ENCODE data around the gene ZNF664.

ZNF664 gene

GRCh38 chr12:124027753-124028554 lies 54.9 kb downstream of the ZNF664 start:
- H3K9ac ChIP-seq (ENCODE audit: low read length in 5 of 5), result no peak overlapping the region

GRCh38 chr12:124028555-124028925 lies 55.5 kb downstream of the ZNF664 start:
- H3K4me3 ChIP-seq (ENCODE audit: low read depth in 1 of 5, low read length in 5 of 5), result no peak overlapping the region
- peaks cover 3 to 27% (median 21%) of the 10 kb centered on the region in 5 donors for H3K4me1 ChIP-seq (ENCODE audit: control insufficient read depth in 5 of 5, insufficient read depth in 5 of 5, low read length in 5 of 5)
- H3K27ac ChIP-seq (ENCODE audit: low read depth, low read length), result no peak overlapping the region
- no peaks in the 10 kb centered on the region for H3K9me3 ChIP-seq (ENCODE audit: control insufficient read depth in 5 of 5, low read length in 5 of 5)
- no peaks in the 10 kb centered on the region for H3K27me3 ChIP-seq (ENCODE audit: control insufficient read depth in 5 of 5, insufficient read depth in 4 of 5, low read length in 5 of 5)
- no peak overlapping the region for H3K9ac ChIP-seq (ENCODE audit: low read length in 5 of 5)
- H3K36me3 ChIP-seq (ENCODE audit: control insufficient read depth in 5 of 5, insufficient read depth in 5 of 5, low read length in 5 of 5), result no peaks in the 10 kb centered on the region

More at GRCh38 chr12:124027753-124028554, 54.9 kb downstream of the ZNF664 start:
- Histone ChIP-seq H3K4me1 (ENCODE audit: control insufficient read depth in 5 of 5, insufficient read depth in 5 of 5, low read length in 5 of 5) (peaks cover 3 to 27% (median 21%) of the 10 kb centered on the region in 5 donors), H3K9me3 (ENCODE audit: control insufficient read depth in 5 of 5, low read length in 5 of 5) (no peaks in the 10 kb centered on the region), H3K4me3 (ENCODE audit: low read depth in 1 of 5, low read length in 5 of 5) (no peak overlapping the region), H3K36me3 (ENCODE audit: control insufficient read depth in 5 of 5, insufficient read depth in 5 of 5, low read length in 5 of 5) (no peaks in the 10 kb centered on the region), H3K27me3 (ENCODE audit: control insufficient read depth in 5 of 5, insufficient read depth in 4 of 5, low read length in 5 of 5) (no peaks in the 10 kb centered on the region), H3K27ac (ENCODE audit: low read depth, low read length) (no peak overlapping the region)

GRCh38 chr12:124030008-124030407 lies 57.0 kb downstream of the ZNF664 start:
- no peaks in the 10 kb centered on the region for H3K9me3 ChIP-seq (ENCODE audit: control insufficient read depth in 5 of 5, low read length in 5 of 5)
- H3K27ac ChIP-seq (ENCODE audit: low read depth, low read length), result peak overlapping the region; percentile 59

GRCh38 chr12:124030510-124030909 lies 57.5 kb downstream of the ZNF664 start:
- Histone ChIP-seq H3K4me3 (ENCODE audit: low read depth in 1 of 5, low read length in 5 of 5) (no peak overlapping the region), H3K36me3 (ENCODE audit: control insufficient read depth in 5 of 5, insufficient read depth in 5 of 5, low read length in 5 of 5) (no peaks in the 10 kb centered on the region), H3K4me1 (ENCODE audit: control insufficient read depth in 5 of 5, insufficient read depth in 5 of 5, low read length in 5 of 5) (peaks cover 5 to 16% (median 13%) of the 10 kb centered on the region in 5 donors), H3K27me3 (ENCODE audit: control insufficient read depth in 5 of 5, insufficient read depth in 4 of 5, low read length in 5 of 5) (no peaks in the 10 kb centered on the region), H3K27ac (ENCODE audit: low read depth, low read length) (peak overlapping the region; percentile 59), H3K9ac (ENCODE audit: low read length in 5 of 5) (no peak overlapping the region), H3K9me3 (ENCODE audit: control insufficient read depth in 5 of 5, low read length in 5 of 5) (no peaks in the 10 kb centered on the region)

More at GRCh38 chr12:124030008-124030407, 57.0 kb downstream of the ZNF664 start:
- H3K9ac ChIP-seq (ENCODE audit: low read length in 5 of 5), result no peak overlapping the region
- peaks cover 5 to 19% (median 15%) of the 10 kb centered on the region in 5 donors for H3K4me1 ChIP-seq (ENCODE audit: control insufficient read depth in 5 of 5, insufficient read depth in 5 of 5, low read length in 5 of 5)
- no peak overlapping the region for H3K4me3 ChIP-seq (ENCODE audit: low read depth in 1 of 5, low read length in 5 of 5)
- no peaks in the 10 kb centered on the region for H3K27me3 ChIP-seq (ENCODE audit: control insufficient read depth in 5 of 5, insufficient read depth in 4 of 5, low read length in 5 of 5)
- H3K36me3 ChIP-seq (ENCODE audit: control insufficient read depth in 5 of 5, insufficient read depth in 5 of 5, low read length in 5 of 5), result no peaks in the 10 kb centered on the region

GRCh38 chr12:124031058-124031457 lies 58.0 kb downstream of the ZNF664 start:
- H3K4me1 ChIP-seq (ENCODE audit: control insufficient read depth in 5 of 5, insufficient read depth in 5 of 5, low read length in 5 of 5), result peaks cover 5 to 16% (median 13%) of the 10 kb centered on the region in 5 donors
- H3K36me3 ChIP-seq (ENCODE audit: control insufficient read depth in 5 of 5, insufficient read depth in 5 of 5, low read length in 5 of 5), result no peaks in the 10 kb centered on the region
- no peaks in the 10 kb centered on the region for H3K27me3 ChIP-seq (ENCODE audit: control insufficient read depth in 5 of 5, insufficient read depth in 4 of 5, low read length in 5 of 5)
- H3K9me3 ChIP-seq (ENCODE audit: control insufficient read depth in 5 of 5, low read length in 5 of 5), result no peaks in the 10 kb centered on the region
- no peak overlapping the region for H3K27ac ChIP-seq (ENCODE audit: low read depth, low read length)
- no peak overlapping the region for H3K4me3 ChIP-seq (ENCODE audit: low read depth in 1 of 5, low read length in 5 of 5)
- H3K9ac ChIP-seq (ENCODE audit: low read length in 5 of 5), result no peak overlapping the region

GRCh38 chr12:124032265-124032886 lies 59.4 kb downstream of the ZNF664 start:
- no peaks in the 10 kb centered on the region for H3K36me3 ChIP-seq (ENCODE audit: control insufficient read depth in 5 of 5, insufficient read depth in 5 of 5, low read length in 5 of 5)
- peaks cover 5 to 16% (median 13%) of the 10 kb centered on the region in 5 donors for H3K4me1 ChIP-seq (ENCODE audit: control insufficient read depth in 5 of 5, insufficient read depth in 5 of 5, low read length in 5 of 5)
- H3K4me3 ChIP-seq (ENCODE audit: low read depth in 1 of 5, low read length in 5 of 5), result no peak overlapping the region
- no peak overlapping the region for H3K9ac ChIP-seq (ENCODE audit: low read length in 5 of 5)
- H3K27ac ChIP-seq (ENCODE audit: low read depth, low read length), result no peak overlapping the region
- H3K9me3 ChIP-seq (ENCODE audit: control insufficient read depth in 5 of 5, low read length in 5 of 5), result no peaks in the 10 kb centered on the region
- H3K27me3 ChIP-seq (ENCODE audit: control insufficient read depth in 5 of 5, insufficient read depth in 4 of 5, low read length in 5 of 5), result no peaks in the 10 kb centered on the region

- no peak overlapping the region for H3K9ac ChIP-seq (ENCODE audit: low read length in 5 of 5)
- H3K27me3 ChIP-seq (ENCODE audit: control insufficient read depth in 5 of 5, insufficient read depth in 4 of 5, low read length in 5 of 5), result no peaks in the 10 kb centered on the region
- peaks cover 5 to 16% (median 13%) of the 10 kb centered on the region in 5 donors for H3K4me1 ChIP-seq (ENCODE audit: control insufficient read depth in 5 of 5, insufficient read depth in 5 of 5, low read length in 5 of 5)
- no peak overlapping the region for H3K27ac ChIP-seq (ENCODE audit: low read depth, low read length)
- H3K36me3 ChIP-seq (ENCODE audit: control insufficient read depth in 5 of 5, insufficient read depth in 5 of 5, low read length in 5 of 5), result no peaks in the 10 kb centered on the region
- H3K9me3 ChIP-seq (ENCODE audit: control insufficient read depth in 5 of 5, low read length in 5 of 5), result no peaks in the 10 kb centered on the region
- H3K4me3 ChIP-seq (ENCODE audit: low read depth in 1 of 5, low read length in 5 of 5), result no peak overlapping the region
These were observed 60.8 kb downstream of the ZNF664 start for GRCh38 chr12:124033859-124034258.

GRCh38 chr12:124034297-124034696 lies 61.3 kb downstream of the ZNF664 start:
- no peak overlapping the region for H3K27ac ChIP-seq (ENCODE audit: low read depth, low read length)
- H3K27me3 ChIP-seq (ENCODE audit: control insufficient read depth in 5 of 5, insufficient read depth in 4 of 5, low read length in 5 of 5), result no peaks in the 10 kb centered on the region
- H3K36me3 ChIP-seq (ENCODE audit: control insufficient read depth in 5 of 5, insufficient read depth in 5 of 5, low read length in 5 of 5), result no peaks in the 10 kb centered on the region
- H3K9ac ChIP-seq (ENCODE audit: low read length in 5 of 5), result no peak overlapping the region
- peaks cover 5 to 16% (median 13%) of the 10 kb centered on the region in 5 donors for H3K4me1 ChIP-seq (ENCODE audit: control insufficient read depth in 5 of 5, insufficient read depth in 5 of 5, low read length in 5 of 5)
- no peak overlapping the region for H3K4me3 ChIP-seq (ENCODE audit: low read depth in 1 of 5, low read length in 5 of 5)
- no peaks in the 10 kb centered on the region for H3K9me3 ChIP-seq (ENCODE audit: control insufficient read depth in 5 of 5, low read length in 5 of 5)

- Histone ChIP-seq H3K27me3 (ENCODE audit: control insufficient read depth in 5 of 5, insufficient read depth in 4 of 5, low read length in 5 of 5) (no peaks in the 10 kb centered on the region), H3K9me3 (ENCODE audit: control insufficient read depth in 5 of 5, low read length in 5 of 5) (no peaks in the 10 kb centered on the region), H3K4me3 (ENCODE audit: low read depth in 1 of 5, low read length in 5 of 5) (no peak overlapping the region), H3K27ac (ENCODE audit: low read depth, low read length) (no peak overlapping the region), H3K9ac (ENCODE audit: low read length in 5 of 5) (no peak overlapping the region), H3K4me1 (ENCODE audit: control insufficient read depth in 5 of 5, insufficient read depth in 5 of 5, low read length in 5 of 5) (peaks cover 5 to 11% (median 9%) of the 10 kb centered on the region in 5 donors), H3K36me3 (ENCODE audit: control insufficient read depth in 5 of 5, insufficient read depth in 5 of 5, low read length in 5 of 5) (no peaks in the 10 kb centered on the region)
These were observed 62.1 kb downstream of the ZNF664 start for GRCh38 chr12:124035163-124035562.

- H3K36me3 ChIP-seq (ENCODE audit: control insufficient read depth in 5 of 5, insufficient read depth in 5 of 5, low read length in 5 of 5), result no peaks in the 10 kb centered on the region
- H3K27me3 ChIP-seq (ENCODE audit: control insufficient read depth in 5 of 5, insufficient read depth in 4 of 5, low read length in 5 of 5), result no peaks in the 10 kb centered on the region
- no peak overlapping the region for H3K27ac ChIP-seq (ENCODE audit: low read depth, low read length)
- H3K9ac ChIP-seq (ENCODE audit: low read length in 5 of 5), result no peak overlapping the region
- no peaks in the 10 kb centered on the region for H3K9me3 ChIP-seq (ENCODE audit: control insufficient read depth in 5 of 5, low read length in 5 of 5)
- peaks cover 0 to 8% (median 2%) of the 10 kb centered on the region in 5 donors for H3K4me1 ChIP-seq (ENCODE audit: control insufficient read depth in 5 of 5, insufficient read depth in 5 of 5, low read length in 5 of 5)
- no peak overlapping the region for H3K4me3 ChIP-seq (ENCODE audit: low read depth in 1 of 5, low read length in 5 of 5)
These were observed 63.2 kb downstream of the ZNF664 start for GRCh38 chr12:124036171-124036598.

Data from subcutaneous abdominal adipose tissue (tissue), 5 donors.